ENCODE measurements around the gene MAST2. TPM values are rescaled to one million over a fixed set of nuclear protein-coding genes. Genes with fewer than 3 reads are reported as not detected.

The MAST2 gene
- total RNA-seq, 1 donor from 2014 or later, result 27.6 TPM

Other genes starting within 250 kb of the MAST2 start
- gene NASP, start 219.6 kb upstream of the MAST2 start, total RNA-seq (ENCODE audit: unreplicated experiment), result 149 TPM
- gene CCDC17, start 179.6 kb upstream of the MAST2 start, total RNA-seq (ENCODE audit: unreplicated experiment), result 3.9 TPM
- 102 TPM for gene GPBP1L1, start 117.1 kb upstream of the MAST2 start, total RNA-seq (ENCODE audit: unreplicated experiment)
- 27.8 TPM for gene TMEM69, start 115.4 kb upstream of the MAST2 start, total RNA-seq (ENCODE audit: unreplicated experiment)
- 9.3 TPM for gene IPP, start 53.0 kb upstream of the MAST2 start, total RNA-seq (ENCODE audit: unreplicated experiment)